K562 (cell line): ENCODE data around the gene TALDO1. TPM values are rescaled to one million over a fixed set of nuclear protein-coding genes. Genes with fewer than 3 reads are reported as not detected.

Experiments used
- CHD4 ChIP-seq: fragments of 200-600 bp; sonication (generic); IDR thresholded peaks from 3 replicates; pipeline ENCODE4 v1.6.1; 2012; ENCODE audit warnings: low read depth, mild to moderate bottlenecking, mixed read lengths, low read length, inconsistent platforms; ENCODE audit not compliant: insufficient read depth, insufficient replicate concordance, poor library complexity, severe bottlenecking
- EGR1 ChIP-seq: fragments of 450-650 bp; conservative IDR thresholded peaks from 2 replicates; pipeline ENCODE4 v1.6.1; 2017; ENCODE audit warnings: mild to moderate bottlenecking
- ETV1 ChIP-seq: fragments of 450-650 bp; conservative IDR thresholded peaks from 2 replicates; pipeline ENCODE4 v1.6.1; 2016; ENCODE audit warnings: missing genetic modification characterization, control low read depth, low read depth, missing compliant biosample characterization
- RAD21 ChIP-seq, 2 experiments: fragments of 250-450 bp in 1 of 2; fragments of 450-650 bp in 1 of 2; sonication (Bioruptor Pico) in 1 of 2; formaldehyde crosslinking in 1 of 2; IDR thresholded peaks in 1 of 2; conservative IDR thresholded peaks in 1 of 2; 2 replicates each; pipeline versions ENCODE4 v1.4.0 to v1.8.0; 2020 to 2022; ENCODE audit warnings: mild to moderate bottlenecking in 2 of 2, moderate library complexity in 1 of 2
- SMAD4 ChIP-seq: fragments of 250-450 bp; sonication (Bioruptor Pico); conservative IDR thresholded peaks from 2 replicates; pipeline ENCODE4 v1.8.0; 2021; ENCODE audit warnings: inconsistent platforms, mild to moderate bottlenecking, moderate library complexity
- SRSF9 ChIP-seq: fragments of 200-400 bp; formaldehyde crosslinking; IDR thresholded peaks from 2 replicates; pipeline ENCODE4 v1.6.1; 2017; ENCODE audit warnings: low read depth, low read length, borderline replicate concordance
- ZBTB7A ChIP-seq: IDR thresholded peaks from 2 replicates; pipeline ENCODE4 v1.6.1; 2011; ENCODE audit warnings: low read depth, mild to moderate bottlenecking, low read length, moderate library complexity, borderline replicate concordance; ENCODE audit not compliant: control insufficient read depth
- ZEB2 ChIP-seq: fragments of 450-650 bp; IDR thresholded peaks from 2 replicates; pipeline ENCODE4 v1.6.1; 2016
- polyA plus RNA-seq, 8 experiments: library from polyadenylated mRNA; depleted of rRNA in 4 of 8; stranded (reverse) in 5 of 8; unstranded in 3 of 8; fragments of >200 nt; fragmentation: Nextera tagmentation in 2 of 8; fragmentation: Illumina TruSeq in 1 of 8; extraction: Ambion mirVana in 2 of 8; extraction: Trizol in 1 of 8; gene quantifications; 2 replicates each; pipeline versions ENCODE4 v1.2.1 to v1.2.3, GENCODE V29; 2011 to 2014; ENCODE audit warnings: inconsistent platforms in 1 of 8, missing spikeins in 1 of 8
- total RNA-seq, 7 experiments: library from RNA; depleted of rRNA in 6 of 7; stranded (reverse); fragments of >200 nt in 6 of 7; fragmentation: Illumina TruSeq in 2 of 7; extraction: Trizol in 2 of 7; gene quantifications; 2 replicates each; pipeline versions ENCODE4 v1.2.1 to v1.2.3, GENCODE V29; 2011 to 2021; ENCODE audit warnings: low replicate concordance in 1 of 7
- TF ChIP-seq, protein P1 (sequence below): fragments of 250-450 bp; sonication (Bioruptor Pico); IDR thresholded peaks from 2 replicates; pipeline ENCODE4 v1.5.0; 2021
- TF ChIP-seq, protein P2 (sequence below): fragments of 450-650 bp; IDR thresholded peaks from 2 replicates; pipeline ENCODE4 v1.6.1; 2016; ENCODE audit warnings: antibody characterized with exemption
- TF ChIP-seq, protein P3 (sequence below): sonication (generic); formaldehyde crosslinking; IDR thresholded peaks from 2 replicates; pipeline ENCODE4 v1.8.1; 2023; ENCODE audit warnings: missing genetic modification reagents, mild to moderate bottlenecking, borderline replicate concordance
- TF ChIP-seq, protein P4 (sequence below), 2 experiments: IDR thresholded peaks; 2 replicates each; pipeline ENCODE4 v1.6.1; 2011; ENCODE audit warnings: borderline replicate concordance in 1 of 2, control low read depth in 1 of 2, low read depth in 1 of 2, low read length in 1 of 2, mild to moderate bottlenecking in 1 of 2, mixed read lengths in 1 of 2, moderate library complexity in 1 of 2; ENCODE audit not compliant: insufficient read depth in 1 of 2, insufficient read length in 1 of 2, poor library complexity in 1 of 2, severe bottlenecking in 1 of 2; ENCODE audit errors: extremely low read depth in 1 of 2

The TALDO1 gene
- total and polyA plus RNA-seq, 9 of the 15 experiments (the other 6 are each of a cell fraction or from before 2014, with no cell fraction given): 260 to 541 (median 441) TPM

DNA sequence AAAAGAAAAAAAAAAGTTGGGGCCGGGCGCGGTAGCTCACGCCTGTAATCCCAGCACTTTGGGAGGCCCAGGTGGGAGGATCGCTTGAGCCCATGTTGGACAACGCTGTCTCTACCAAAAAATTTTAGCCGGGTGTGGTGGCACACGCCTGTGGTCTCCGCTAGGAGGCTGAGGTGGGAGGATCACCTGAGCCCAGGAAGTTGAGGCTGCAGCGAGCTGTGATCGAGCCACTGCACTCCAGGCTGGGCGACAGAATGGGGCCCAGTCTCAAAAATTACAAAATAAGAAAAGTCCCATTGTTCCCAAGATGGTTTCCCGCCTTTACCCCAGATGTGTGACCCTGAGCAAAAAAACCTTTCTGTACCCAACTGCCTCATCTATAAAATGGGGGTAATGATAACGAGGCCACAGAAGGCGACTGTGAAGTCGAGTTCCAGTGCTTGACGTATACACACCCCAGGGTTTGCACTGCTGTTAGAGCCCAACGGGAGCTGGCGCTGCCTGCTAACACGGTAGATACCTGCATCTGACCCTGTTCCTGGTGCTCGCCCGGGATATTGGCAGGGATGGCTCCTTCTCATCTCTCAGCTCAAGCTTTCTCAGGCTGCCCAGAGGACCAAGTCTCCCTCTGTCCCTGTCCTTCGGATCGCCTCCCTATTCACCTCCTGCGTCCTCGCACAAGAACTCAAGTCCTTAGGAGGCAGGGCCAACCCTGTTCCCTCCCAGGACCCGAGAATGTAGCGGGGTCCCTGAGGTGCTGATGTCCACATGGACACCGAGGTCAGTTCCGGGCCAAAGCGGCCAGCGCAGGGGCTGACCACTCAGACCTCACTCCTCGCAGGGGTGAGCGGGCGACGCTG lies 61.4 kb downstream of the TALDO1 start (continued):
- TF ChIP-seq, protein P1, sequence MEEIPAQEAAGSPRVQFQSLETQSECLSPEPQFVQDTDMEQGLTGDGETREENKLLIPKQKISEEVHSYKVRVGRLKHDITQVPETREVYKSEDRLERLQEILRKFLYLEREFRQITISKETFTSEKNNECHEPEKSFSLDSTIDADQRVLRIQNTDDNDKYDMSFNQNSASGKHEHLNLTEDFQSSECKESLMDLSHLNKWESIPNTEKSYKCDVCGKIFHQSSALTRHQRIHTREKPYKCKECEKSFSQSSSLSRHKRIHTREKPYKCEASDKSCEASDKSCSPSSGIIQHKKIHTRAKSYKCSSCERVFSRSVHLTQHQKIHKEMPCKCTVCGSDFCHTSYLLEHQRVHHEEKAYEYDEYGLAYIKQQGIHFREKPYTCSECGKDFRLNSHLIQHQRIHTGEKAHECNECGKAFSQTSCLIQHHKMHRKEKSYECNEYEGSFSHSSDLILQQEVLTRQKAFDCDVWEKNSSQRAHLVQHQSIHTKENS (CRISPR knock-in tag): no peak
- TF ChIP-seq, protein P2, sequence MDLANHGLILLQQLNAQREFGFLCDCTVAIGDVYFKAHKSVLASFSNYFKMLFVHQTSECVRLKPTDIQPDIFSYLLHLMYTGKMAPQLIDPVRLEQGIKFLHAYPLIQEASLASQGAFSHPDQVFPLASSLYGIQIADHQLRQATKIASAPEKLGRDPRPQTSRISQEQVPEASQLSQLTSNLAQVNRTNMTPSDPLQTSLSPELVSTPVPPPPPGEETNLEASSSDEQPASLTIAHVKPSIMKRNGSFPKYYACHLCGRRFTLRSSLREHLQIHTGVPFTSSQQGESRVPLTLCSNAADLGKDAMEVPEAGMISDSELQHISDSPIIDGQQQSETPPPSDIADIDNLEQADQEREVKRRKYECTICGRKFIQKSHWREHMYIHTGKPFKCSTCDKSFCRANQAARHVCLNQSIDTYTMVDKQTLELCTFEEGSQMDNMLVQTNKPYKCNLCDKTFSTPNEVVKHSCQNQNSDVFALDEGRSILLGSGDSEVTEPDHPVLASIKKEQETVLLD: 0 out of 2 replicates have a peak, but pooled peaks have one; percentile 29
- TF ChIP-seq ZEB2: peak; percentile 58; the same call in 1 of the 2 replicates
- TF ChIP-seq SRSF9: no peak
- 0 out of 2 replicates have a peak, but pooled peaks have one; percentile 50 for TF ChIP-seq SMAD4
- TF ChIP-seq ETV1 (tag): peak; percentile 30; the same call in 1 of the 2 replicates
- peak; percentile 52; the same call in 1 of the 2 replicates for TF ChIP-seq ZBTB7A
- TF ChIP-seq, protein P3, sequence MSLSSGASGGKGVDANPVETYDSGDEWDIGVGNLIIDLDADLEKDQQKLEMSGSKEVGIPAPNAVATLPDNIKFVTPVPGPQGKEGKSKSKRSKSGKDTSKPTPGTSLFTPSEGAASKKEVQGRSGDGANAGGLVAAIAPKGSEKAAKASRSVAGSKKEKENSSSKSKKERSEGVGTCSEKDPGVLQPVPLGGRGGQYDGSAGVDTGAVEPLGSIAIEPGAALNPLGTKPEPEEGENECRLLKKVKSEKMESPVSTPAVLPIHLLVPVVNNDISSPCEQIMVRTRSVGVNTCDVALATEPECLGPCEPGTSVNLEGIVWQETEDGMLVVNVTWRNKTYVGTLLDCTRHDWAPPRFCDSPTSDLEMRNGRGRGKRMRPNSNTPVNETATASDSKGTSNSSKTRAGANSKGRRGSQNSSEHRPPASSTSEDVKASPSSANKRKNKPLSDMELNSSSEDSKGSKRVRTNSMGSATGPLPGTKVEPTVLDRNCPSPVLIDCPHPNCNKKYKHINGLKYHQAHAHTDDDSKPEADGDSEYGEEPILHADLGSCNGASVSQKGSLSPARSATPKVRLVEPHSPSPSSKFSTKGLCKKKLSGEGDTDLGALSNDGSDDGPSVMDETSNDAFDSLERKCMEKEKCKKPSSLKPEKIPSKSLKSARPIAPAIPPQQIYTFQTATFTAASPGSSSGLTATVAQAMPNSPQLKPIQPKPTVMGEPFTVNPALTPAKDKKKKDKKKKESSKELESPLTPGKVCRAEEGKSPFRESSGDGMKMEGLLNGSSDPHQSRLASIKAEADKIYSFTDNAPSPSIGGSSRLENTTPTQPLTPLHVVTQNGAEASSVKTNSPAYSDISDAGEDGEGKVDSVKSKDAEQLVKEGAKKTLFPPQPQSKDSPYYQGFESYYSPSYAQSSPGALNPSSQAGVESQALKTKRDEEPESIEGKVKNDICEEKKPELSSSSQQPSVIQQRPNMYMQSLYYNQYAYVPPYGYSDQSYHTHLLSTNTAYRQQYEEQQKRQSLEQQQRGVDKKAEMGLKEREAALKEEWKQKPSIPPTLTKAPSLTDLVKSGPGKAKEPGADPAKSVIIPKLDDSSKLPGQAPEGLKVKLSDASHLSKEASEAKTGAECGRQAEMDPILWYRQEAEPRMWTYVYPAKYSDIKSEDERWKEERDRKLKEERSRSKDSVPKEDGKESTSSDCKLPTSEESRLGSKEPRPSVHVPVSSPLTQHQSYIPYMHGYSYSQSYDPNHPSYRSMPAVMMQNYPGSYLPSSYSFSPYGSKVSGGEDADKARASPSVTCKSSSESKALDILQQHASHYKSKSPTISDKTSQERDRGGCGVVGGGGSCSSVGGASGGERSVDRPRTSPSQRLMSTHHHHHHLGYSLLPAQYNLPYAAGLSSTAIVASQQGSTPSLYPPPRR (CRISPR knock-in tag): 0 out of 2 replicates have a peak, but pooled peaks have one; percentile 12
- no peak for TF ChIP-seq EGR1
- TF ChIP-seq, protein P4, sequence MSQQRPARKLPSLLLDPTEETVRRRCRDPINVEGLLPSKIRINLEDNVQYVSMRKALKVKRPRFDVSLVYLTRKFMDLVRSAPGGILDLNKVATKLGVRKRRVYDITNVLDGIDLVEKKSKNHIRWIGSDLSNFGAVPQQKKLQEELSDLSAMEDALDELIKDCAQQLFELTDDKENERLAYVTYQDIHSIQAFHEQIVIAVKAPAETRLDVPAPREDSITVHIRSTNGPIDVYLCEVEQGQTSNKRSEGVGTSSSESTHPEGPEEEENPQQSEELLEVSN (IDR thresholded peaks at IDR 0.05; ENCODE audit: borderline replicate concordance in 1 of 2, extremely low read depth in 1 of 2, insufficient read depth in 1 of 2, insufficient read length in 1 of 2, low read depth in 1 of 2, low read length in 1 of 2, poor library complexity in 1 of 2, severe bottlenecking in 1 of 2): peak in 1 of 2 experiments; percentile 5
- TF ChIP-seq CHD4: no peak
- 0 out of 4 replicates have a peak, but pooled peaks of 1 of the 2 experiments have one; percentile 9 for TF ChIP-seq RAD21 (CRISPR knock-in tag; conservative IDR thresholded peaks at IDR 0.05 in 1 of 2, IDR thresholded peaks at IDR 0.05 in 1 of 2)
